SJSA1 (cell line): ENCODE data around the gene OR2AT4. TPM values are rescaled to one million over a fixed set of nuclear protein-coding genes. Genes with fewer than 3 reads are reported as not detected.
"Not testable (repeated sequence)": the region's sequence is repeated elsewhere in the genome, so short reads cannot be mapped to it uniquely, and the experiment has no call there.

Experiments used
- DNase-seq, 2 experiments: peaks; one replicate each; pipeline ENCODE4 v3.0.0-alpha.2; 2015 to 2020; ENCODE audit warnings: low spot score in 2 of 2, low read depth in 1 of 2
- H3K27ac ChIP-seq: fragments of 250-450 bp; sonication (Bioruptor Pico); 2 replicates; pipeline ENCODE4 v1.5.1; 2020; ENCODE audit warnings: mild to moderate bottlenecking, moderate library complexity
- H3K27me3 ChIP-seq: fragments of 250-450 bp; sonication (Bioruptor Pico); replicated peaks from 2 replicates; pipeline ENCODE4 v1.5.1; 2020; ENCODE audit warnings: mild to moderate bottlenecking, moderate library complexity
- H3K36me3 ChIP-seq: fragments of 250-450 bp; sonication (Bioruptor Pico); 2 replicates; pipeline ENCODE4 v1.5.1; 2020; ENCODE audit warnings: mild to moderate bottlenecking
- H3K4me1 ChIP-seq: fragments of 250-450 bp; sonication (Bioruptor Pico); replicated peaks from 2 replicates; pipeline ENCODE4 v1.6.1; 2021; ENCODE audit warnings: mild to moderate bottlenecking
- H3K4me3 ChIP-seq: fragments of 250-450 bp; sonication (Bioruptor Pico); 2 replicates; pipeline ENCODE4 v1.5.1; 2020; ENCODE audit warnings: mild to moderate bottlenecking
- H3K9me3 ChIP-seq: fragments of 250-450 bp; sonication (Bioruptor Pico); replicated peaks from 2 replicates; pipeline ENCODE4 v1.5.1; 2020; ENCODE audit warnings: mild to moderate bottlenecking
- total RNA-seq: library from RNA; depleted of rRNA; stranded (reverse); fragments of >200 nt; shearing (Covaris generic); gene quantifications from 2 replicates; pipeline ENCODE4 v1.2.3, GENCODE V29; 2014

OR2AT4 gene
- total RNA-seq, 1 experiment from 2014 or later = not detected

- no peak overlapping the region for H3K4me3 ChIP-seq
- H3K27ac ChIP-seq = no peak overlapping the region
- H3K9me3 ChIP-seq = no peaks in the 10 kb centered on the region
- no peaks in the 10 kb centered on the region for H3K4me1 ChIP-seq
- H3K27me3 ChIP-seq = no peaks in the 10 kb centered on the region
- no peak for DNase-seq
- no peaks in the 10 kb centered on the region for H3K36me3 ChIP-seq
These were observed 21.9 kb upstream of the OR2AT4 start for GRCh38 chr11:75118577-75118976.

- H3K27me3 ChIP-seq = no peaks in the 10 kb centered on the region
- H3K9me3 ChIP-seq = no peaks in the 10 kb centered on the region
- H3K4me3 ChIP-seq = no peak overlapping the region
- DNase-seq = no peak
- no peak overlapping the region for H3K27ac ChIP-seq
- H3K36me3 ChIP-seq = no peaks in the 10 kb centered on the region
- no peaks in the 10 kb centered on the region for H3K4me1 ChIP-seq
These were observed 17.8 kb upstream of the OR2AT4 start for GRCh38 chr11:75114465-75114864.

- DNase-seq = no peak
- no peak overlapping the region for H3K27ac ChIP-seq
- no peaks in the 10 kb centered on the region for H3K27me3 ChIP-seq
- no peaks in the 10 kb centered on the region for H3K4me1 ChIP-seq
- H3K9me3 ChIP-seq = no peaks in the 10 kb centered on the region
- H3K36me3 ChIP-seq = no peaks in the 10 kb centered on the region
- no peak overlapping the region for H3K4me3 ChIP-seq
These were observed 16.4 kb upstream of the OR2AT4 start for GRCh38 chr11:75113030-75113429.

- Histone ChIP-seq H3K27me3 (no peaks in the 10 kb centered on the region), H3K4me3 (no peak overlapping the region)
These were observed 15.5 kb upstream of the OR2AT4 start for GRCh38 chr11:75112200-75112599.

GRCh38 chr11:75107187-75107586, 10.5 kb upstream of the OR2AT4 start:
- Histone ChIP-seq H3K36me3 (no peaks in the 10 kb centered on the region), H3K9me3 (no peaks in the 10 kb centered on the region), H3K27me3 (no peaks in the 10 kb centered on the region), H3K4me1 (peaks cover 5% of the 10 kb centered on the region), H3K27ac (no peak overlapping the region), H3K4me3 (no peak overlapping the region)
- no peak for DNase-seq

More at GRCh38 chr11:75112200-75112599, 15.5 kb upstream of the OR2AT4 start:
- H3K36me3 ChIP-seq = no peaks in the 10 kb centered on the region
- DNase-seq = no peak
- no peak overlapping the region for H3K27ac ChIP-seq
- H3K9me3 ChIP-seq = no peaks in the 10 kb centered on the region
- H3K4me1 ChIP-seq = no peaks in the 10 kb centered on the region

GRCh38 chr11:75105967-75106681, 9.4 kb upstream of the OR2AT4 start:
- not testable (repeated sequence) for H3K9me3 ChIP-seq, H3K27ac ChIP-seq, H3K36me3 ChIP-seq, H3K27me3 ChIP-seq, H3K4me1 ChIP-seq, DNase-seq, H3K4me3 ChIP-seq

- H3K9me3 ChIP-seq = no peaks in the 10 kb centered on the region
- no peaks in the 10 kb centered on the region for H3K36me3 ChIP-seq
- no peak for DNase-seq
- no peaks in the 10 kb centered on the region for H3K27me3 ChIP-seq
- H3K4me3 ChIP-seq = no peak overlapping the region
- no peak overlapping the region for H3K27ac ChIP-seq
- peaks cover 5% of the 10 kb centered on the region for H3K4me1 ChIP-seq
These were observed 8.8 kb upstream of the OR2AT4 start for GRCh38 chr11:75105462-75105925.

- Histone ChIP-seq H3K9me3 (no peaks in the 10 kb centered on the region), H3K4me3 (no peak overlapping the region), H3K4me1 (peaks cover 5% of the 10 kb centered on the region), H3K27ac (no peak overlapping the region), H3K27me3 (no peaks in the 10 kb centered on the region), H3K36me3 (no peaks in the 10 kb centered on the region)
- DNase-seq = no peak
These were observed 6.8 kb upstream of the OR2AT4 start for GRCh38 chr11:75103380-75104026.

GRCh38 chr11:75101424-75102128, 4.9 kb upstream of the OR2AT4 start:
- Histone ChIP-seq H3K4me1 (peaks cover 5% of the 10 kb centered on the region), H3K36me3 (no peaks in the 10 kb centered on the region), H3K27me3 (no peaks in the 10 kb centered on the region), H3K4me3 (no peak overlapping the region), H3K9me3 (no peaks in the 10 kb centered on the region), H3K27ac (no peak overlapping the region)
- no peak for DNase-seq

- H3K4me3 ChIP-seq = no peak overlapping the region
- peak in 1 of 2 experiments; percentile 39 for DNase-seq
- no peaks in the 10 kb centered on the region for H3K27me3 ChIP-seq
- H3K4me1 ChIP-seq = peaks cover 5% of the 10 kb centered on the region
- H3K36me3 ChIP-seq = no peaks in the 10 kb centered on the region
- H3K9me3 ChIP-seq = no peaks in the 10 kb centered on the region
- H3K27ac ChIP-seq = no peak overlapping the region
These were observed 3.6 kb upstream of the OR2AT4 start for GRCh38 chr11:75100314-75100713.

GRCh38 chr11:75099635-75100034, 3.0 kb upstream of the OR2AT4 start:
- Histone ChIP-seq H3K4me1 (peaks cover 5% of the 10 kb centered on the region), H3K4me3 (no peak overlapping the region), H3K9me3 (no peaks in the 10 kb centered on the region), H3K27me3 (no peaks in the 10 kb centered on the region), H3K27ac (no peak overlapping the region), H3K36me3 (no peaks in the 10 kb centered on the region)
- no peak for DNase-seq

- H3K4me3 ChIP-seq, H3K27me3 ChIP-seq, H3K36me3 ChIP-seq, H3K4me1 ChIP-seq, DNase-seq, H3K9me3 ChIP-seq, H3K27ac ChIP-seq: not testable (repeated sequence)
These were observed 2.3 kb upstream of the OR2AT4 start for GRCh38 chr11:75098835-75099439.

GRCh38 chr11:75098181-75098580, 1.5 kb upstream of the OR2AT4 start:
- not testable (repeated sequence) for DNase-seq, H3K36me3 ChIP-seq, H3K4me1 ChIP-seq, H3K27me3 ChIP-seq, H3K9me3 ChIP-seq, H3K4me3 ChIP-seq, H3K27ac ChIP-seq

- H3K9me3 ChIP-seq = no peaks in the 10 kb centered on the region
- no peak overlapping the region for H3K4me3 ChIP-seq
- H3K27ac ChIP-seq = no peak overlapping the region
- H3K27me3 ChIP-seq = no peaks in the 10 kb centered on the region
- no peaks in the 10 kb centered on the region for H3K4me1 ChIP-seq
- H3K36me3 ChIP-seq = no peaks in the 10 kb centered on the region
- no peak for DNase-seq
These were observed 489 bp upstream of the OR2AT4 start for GRCh38 chr11:75097173-75097557.
